Fibroblast of skin of back (primary cell): Measurements from ENCODE around the gene ASNSD1.
"Not testable (repeated sequence)": the region's sequence is repeated elsewhere in the genome, so short reads cannot be mapped to it uniquely, and the experiment has no call there.

ENCODE experiments used
- DNase-seq: peaks from one replicate; pipeline ENCODE4 v3.0.0-alpha.2; 2013

The ASNSD1 gene

GRCh38 chr2:189648846-189649509 lies 12.3 kb upstream of the ASNSD1 start:
- no peak for DNase-seq

- no peak for DNase-seq
Observed at GRCh38 chr2:189651284-189651683, 10.0 kb upstream of the ASNSD1 start.

DNA sequence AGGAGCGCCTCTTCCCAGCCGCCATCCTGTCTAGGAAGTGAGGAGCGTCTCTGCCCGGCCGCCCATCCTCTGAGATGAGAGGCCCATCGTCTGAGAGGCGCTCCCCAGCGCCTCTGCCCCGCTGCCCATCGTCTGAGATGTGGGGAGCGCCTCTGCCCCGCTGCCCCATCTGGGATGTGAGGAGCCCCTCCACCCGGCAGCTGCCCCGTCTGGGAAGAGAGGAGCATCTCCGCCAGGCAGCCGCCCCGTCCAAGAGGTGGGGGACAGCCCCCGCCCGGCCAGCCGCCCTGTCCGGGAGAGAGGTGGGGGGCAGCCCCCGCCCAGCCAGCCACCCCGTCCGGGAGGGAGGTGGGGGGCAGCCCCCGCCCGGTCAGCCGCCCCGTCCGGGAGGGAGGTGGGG lies 7.8 kb upstream of the ASNSD1 start:
- DNase-seq, result not testable (repeated sequence)

GRCh38 chr2:189654641-189655040 lies 6.6 kb upstream of the ASNSD1 start:
- no peak for DNase-seq

DNA sequence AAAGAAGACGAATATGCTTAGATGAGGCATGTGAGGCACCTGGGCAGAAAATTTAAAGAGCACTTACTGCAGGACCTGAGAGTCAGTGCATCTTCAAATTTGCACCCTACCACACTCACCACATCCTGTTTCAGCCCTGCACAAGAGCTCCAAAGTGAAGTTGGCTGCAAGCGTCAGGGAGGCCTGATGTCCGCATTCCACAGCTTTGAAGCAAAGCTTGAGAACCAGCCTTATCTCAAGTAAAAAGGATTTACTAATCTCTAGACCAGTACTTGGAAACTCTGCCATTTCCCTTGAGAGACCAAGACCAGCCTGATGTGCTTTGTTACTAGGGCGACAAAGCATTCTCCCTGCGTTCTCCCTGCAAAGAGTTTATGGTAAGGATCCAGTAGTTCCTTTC lies 3.4 kb upstream of the ASNSD1 start:
- peak; percentile 68 for DNase-seq

- DNase-seq, result no peak
Observed at GRCh38 chr2:189658306-189659212, 2.7 kb upstream of the ASNSD1 start.

GRCh38 chr2:189659734-189660133 lies 1.5 kb upstream of the ASNSD1 start:
- DNase-seq, result no peak

DNA sequence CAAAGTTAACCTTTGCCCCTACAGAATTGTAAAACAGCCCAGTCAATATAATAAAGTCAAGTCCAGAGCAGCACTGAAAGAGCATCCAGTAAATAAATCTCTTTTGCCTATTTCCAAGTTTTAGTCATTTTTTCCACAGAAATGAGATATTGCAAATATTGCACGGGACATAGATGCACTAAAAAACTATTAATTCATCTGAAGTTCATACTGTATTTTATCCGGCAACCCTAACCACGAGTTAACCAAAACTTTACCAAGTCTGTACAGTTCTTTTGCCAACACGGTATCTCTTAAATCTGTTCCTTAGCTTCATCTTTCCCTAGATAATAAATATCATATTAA lies 484 bp upstream of the ASNSD1 start:
- no peak for DNase-seq

DNA sequence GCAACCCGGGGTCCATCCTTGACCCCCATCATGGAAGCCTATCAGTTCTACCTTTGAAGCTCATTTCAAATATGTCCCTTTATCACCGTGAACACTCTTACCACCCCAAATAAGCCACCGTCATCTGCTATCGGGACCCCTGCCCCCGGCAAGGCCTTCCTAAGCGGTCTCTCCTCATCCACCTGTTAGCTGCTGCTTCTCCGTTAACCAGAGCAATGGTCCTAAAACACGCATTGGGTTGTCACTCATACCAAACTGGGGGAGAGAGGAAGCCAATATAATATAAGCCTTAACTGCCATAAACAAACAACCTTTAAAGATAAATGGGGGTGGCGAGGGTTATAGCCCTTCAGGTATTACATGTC lies 680 bp downstream of the ASNSD1 start:
- no peak for DNase-seq

- DNase-seq, result no peak
Observed at GRCh38 chr2:189662669-189663226, 1.5 kb downstream of the ASNSD1 start.

GRCh38 chr2:189663319-189663718 lies 2.1 kb downstream of the ASNSD1 start:
- not testable (repeated sequence) for DNase-seq

GRCh38 chr2:189669913-189670312 lies 8.7 kb downstream of the ASNSD1 start:
- DNase-seq, result no peak

- no peak for DNase-seq
Observed at GRCh38 chr2:189673661-189674373, 12.6 kb downstream of the ASNSD1 start.

GRCh38 chr2:189674374-189675112 lies 13.3 kb downstream of the ASNSD1 start, which contains the start of gene ANKAR:
ANKAR (plus strand) TSS chr2:189674670; CDS start chr2:189676491, 1,821 bp downstream.
- peak; percentile 92 for DNase-seq

GRCh38 chr2:189676471-189676870 lies 15.2 kb downstream of the ASNSD1 start:
- peak; percentile 49 for DNase-seq

- peak; percentile 15 for DNase-seq
Observed at GRCh38 chr2:189679226-189679625, 18.0 kb downstream of the ASNSD1 start.

- no peak for DNase-seq
Observed at GRCh38 chr2:189681203-189681602, 19.9 kb downstream of the ASNSD1 start.

DNA sequence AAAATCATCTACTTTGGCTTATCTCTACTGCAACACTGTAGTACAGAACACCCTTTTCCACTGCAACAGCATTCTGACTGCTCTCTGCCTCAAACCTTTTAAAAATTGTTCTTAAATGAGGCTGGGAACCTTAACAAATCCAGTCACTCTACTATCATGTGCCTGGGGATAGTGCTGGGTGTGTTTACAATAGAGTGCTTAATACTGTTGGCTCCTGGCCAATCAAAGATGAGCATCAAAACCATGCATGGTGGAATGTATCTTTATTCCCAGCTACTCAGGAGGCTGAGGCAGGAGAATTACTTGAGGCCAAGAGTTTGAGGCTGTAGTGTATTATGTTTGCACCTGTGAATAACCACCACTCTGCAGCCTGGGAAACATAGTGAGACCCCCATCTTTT lies 20.6 kb downstream of the ASNSD1 start:
- DNase-seq, result peak; percentile 9

GRCh38 chr2:189683348-189683747 lies 22.1 kb downstream of the ASNSD1 start:
- no peak for DNase-seq

DNA sequence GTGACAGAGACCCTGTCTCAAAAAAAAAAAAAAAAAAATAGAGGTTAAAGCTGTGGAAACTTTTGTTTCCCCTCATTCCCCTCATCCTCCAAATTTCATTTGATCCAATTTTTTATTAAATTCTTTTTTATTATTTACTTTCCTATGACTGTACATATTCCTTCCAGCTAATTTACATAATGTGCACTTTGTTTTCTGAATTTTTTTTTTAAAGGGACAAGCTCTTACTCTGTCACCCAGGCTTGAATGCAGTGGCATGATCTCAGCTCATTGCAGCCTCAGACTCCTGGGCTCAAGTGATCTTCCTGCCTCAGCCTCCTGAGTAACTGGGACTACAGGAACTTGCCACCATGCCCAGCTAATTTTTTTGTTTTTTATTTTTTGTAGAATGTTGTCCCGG lies 23.6 kb downstream of the ASNSD1 start:
- no peak for DNase-seq

DNA sequence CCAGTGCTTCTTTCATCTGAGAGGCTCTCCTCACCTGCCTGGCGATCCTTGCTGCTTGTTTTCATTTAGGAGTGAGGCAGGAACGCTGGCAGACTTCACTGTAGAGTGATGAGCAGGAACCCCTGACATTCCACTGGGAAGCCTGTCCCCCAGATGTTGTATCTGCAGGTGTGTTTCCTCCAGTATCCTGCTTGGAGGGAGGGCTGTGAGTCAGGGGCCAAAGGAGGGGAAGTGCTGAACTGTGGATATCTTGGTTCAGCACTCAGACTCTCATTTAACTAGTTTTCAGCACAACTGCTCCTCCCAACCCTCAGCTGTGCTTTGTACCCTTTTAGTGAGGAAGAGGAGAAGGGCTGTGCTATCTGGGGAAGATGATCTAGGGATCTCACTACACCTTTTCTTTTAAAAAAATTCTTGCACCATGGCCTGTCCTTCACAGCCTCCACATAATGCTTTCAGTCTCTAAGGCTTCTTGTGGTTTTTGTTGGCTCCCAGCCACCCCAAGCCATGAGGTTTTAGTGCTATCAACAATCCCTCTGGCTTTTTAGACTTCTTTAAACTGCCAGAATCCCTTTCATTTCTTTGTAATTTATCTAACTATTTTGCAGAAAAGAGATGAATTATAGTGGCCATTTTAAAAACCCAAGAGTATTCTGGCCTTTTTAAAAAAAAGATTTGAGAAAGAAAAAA lies 24.4 kb downstream of the ASNSD1 start:
- peak; percentile 66 for DNase-seq

DNA sequence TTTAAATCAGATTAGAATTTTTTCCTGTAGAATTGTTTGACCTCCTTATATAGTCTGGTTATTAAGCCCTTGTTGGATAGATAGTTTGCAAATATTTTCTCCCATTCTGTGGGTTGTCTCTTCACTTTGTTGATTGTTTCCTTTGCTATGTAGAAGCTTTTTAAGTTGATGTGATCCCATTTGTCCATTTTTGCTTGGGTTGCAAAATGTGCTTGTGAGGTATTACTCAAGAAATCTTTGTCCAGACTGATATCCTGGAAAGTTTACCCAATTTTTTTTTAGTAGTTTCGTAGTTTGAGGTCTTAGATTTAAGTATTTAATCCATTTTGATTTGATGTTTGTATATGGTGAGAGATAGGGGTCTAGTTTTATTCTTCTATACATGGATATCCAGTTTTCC lies 26.5 kb downstream of the ASNSD1 start:
- DNase-seq, result not testable (repeated sequence)
